Skeletal muscle cell (primary cell): ENCODE data around the gene FAM241A.
"Not testable (repeated sequence)": the region's sequence is repeated elsewhere in the genome, so short reads cannot be mapped to it uniquely, and the experiment has no call there.

Experiments used
- DNase-seq: peaks from one replicate; pipeline ENCODE4 v3.0.0-alpha.2; 2010; ENCODE audit warnings: low read depth
- H3K4me3 ChIP-seq: 2 replicates; pipeline ENCODE4 v1.5.1; 2011; ENCODE audit warnings: low read depth, mild to moderate bottlenecking, control low read depth, low read length, moderate library complexity

FAM241A gene

DNA sequence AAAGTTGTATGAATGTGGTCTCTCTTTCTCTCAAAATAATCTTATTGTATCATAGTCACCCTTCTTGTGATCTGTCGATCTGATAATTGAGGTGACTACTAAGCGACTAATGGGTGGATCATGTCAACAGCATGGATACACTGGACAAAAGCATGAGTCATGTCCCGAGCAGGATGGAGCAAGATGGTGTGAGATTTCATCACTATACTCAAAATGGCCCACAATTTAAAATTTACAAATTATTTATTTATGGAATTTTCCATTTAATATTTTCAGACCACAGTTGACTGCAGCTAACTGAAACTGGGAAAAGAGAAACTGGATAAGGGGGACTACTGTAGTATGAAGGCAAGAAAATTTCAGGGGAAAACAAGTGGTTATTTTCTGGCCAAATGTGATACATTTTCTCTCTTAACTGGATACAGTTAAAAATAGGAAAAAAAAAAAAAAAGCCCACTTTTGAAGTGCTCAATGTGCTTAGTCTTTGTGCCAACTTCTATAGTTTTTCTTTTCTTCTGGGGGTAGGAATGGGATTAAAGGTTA, 25.3 kb downstream of the FAM241A start:
- H3K4me3 ChIP-seq = no peak overlapping the region
- peak; percentile 92 for DNase-seq

DNA sequence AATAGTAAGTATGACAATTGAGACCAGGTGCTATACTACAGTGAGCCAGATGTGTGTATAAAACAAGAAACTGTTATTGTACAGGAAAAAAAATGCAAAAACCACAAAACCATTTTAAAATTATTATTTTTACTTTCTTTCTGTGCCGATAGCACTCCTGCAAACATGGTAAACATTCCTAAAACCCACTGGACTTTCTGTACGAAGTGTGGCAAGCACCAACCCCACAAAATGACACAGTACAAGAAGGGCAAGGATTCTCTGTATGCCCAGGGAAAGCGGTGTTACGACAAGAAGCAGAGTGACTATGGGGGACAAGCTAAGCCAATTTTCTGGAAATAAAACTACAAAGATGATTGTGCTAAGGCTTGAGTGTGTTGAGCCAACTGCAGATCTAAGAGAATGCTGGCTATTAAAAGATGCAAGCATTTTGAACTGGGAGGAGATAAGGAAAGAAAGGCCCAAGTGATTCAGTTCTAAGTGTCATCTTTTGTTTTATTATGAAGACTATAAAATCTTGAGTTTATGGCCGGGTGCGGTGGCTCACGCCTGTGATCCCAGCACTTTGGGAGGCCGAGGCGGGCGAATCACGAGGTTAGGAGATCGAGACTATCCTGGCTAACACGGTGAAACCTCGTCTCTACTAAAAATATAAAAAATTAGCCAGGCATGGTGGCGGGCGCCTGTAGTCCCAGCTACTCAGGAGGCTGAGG, 26.0 kb downstream of the FAM241A start:
- not testable (repeated sequence) for H3K4me3 ChIP-seq, DNase-seq

DNA sequence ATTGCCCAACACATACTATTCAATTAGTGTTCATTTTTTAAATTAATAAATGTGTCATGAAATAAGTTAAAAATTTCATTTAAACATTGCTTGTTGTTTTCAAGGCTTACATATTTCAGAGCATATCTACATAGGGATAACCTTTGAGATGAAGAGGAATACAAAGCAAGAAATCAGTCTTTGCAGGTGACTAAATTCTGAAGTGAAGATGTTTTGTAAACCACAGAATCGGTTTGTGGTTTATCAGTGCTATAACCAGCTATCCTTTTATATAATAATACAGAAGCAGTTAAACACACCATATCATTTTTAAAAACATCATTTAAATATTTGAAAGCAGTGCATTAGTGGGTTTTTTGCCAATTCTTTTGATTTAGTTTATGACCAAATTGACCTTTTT, 26.9 kb downstream of the FAM241A start:
- DNase-seq = no peak
- no peak overlapping the region for H3K4me3 ChIP-seq

DNA sequence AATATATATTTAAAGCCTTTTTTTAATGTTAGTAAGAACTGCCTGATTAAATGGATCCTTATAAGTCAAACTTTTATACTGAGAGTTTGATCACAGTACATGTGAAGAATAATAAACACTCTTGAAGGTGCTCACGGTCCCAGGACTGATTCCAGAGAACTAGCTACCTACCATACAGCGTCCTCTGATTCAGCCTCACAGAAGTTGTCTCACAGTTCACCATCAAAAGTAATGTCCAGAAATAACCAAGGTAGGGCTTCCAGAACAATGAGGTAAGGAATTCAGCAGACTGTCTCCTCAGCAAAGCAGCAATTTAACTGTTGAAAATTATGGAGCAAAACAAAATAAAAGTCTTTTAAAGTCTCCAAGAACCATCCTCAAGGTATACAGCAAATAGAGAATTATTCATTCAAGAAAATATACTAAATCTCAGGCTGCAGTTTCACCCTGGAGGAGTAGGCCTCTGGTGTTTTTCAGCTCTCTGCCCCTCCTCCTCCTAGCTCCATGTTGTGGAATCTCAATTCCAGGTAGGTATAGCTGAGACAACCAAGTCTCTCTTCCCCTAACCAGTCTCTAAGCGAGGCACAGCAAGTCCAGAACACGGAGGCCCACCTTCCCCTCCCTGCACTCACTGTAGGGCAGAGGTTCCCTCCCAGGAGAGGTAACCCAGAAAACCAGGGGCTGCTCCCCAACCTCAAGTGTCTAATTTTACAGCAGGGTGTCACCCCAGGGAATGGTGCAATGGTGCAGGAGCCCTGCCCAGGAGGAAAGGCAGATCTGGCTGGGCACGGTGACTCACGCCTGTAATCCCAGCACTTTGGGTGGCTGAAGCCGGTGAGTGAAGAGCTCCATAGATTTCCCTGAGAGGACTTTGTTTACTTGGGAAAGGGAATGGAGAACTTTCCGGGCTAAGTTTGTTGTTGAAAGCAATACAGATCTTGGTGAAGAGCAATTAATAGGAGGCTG, 28.6 kb downstream of the FAM241A start:
- no peak for DNase-seq
- H3K4me3 ChIP-seq = no peak overlapping the region

DNA sequence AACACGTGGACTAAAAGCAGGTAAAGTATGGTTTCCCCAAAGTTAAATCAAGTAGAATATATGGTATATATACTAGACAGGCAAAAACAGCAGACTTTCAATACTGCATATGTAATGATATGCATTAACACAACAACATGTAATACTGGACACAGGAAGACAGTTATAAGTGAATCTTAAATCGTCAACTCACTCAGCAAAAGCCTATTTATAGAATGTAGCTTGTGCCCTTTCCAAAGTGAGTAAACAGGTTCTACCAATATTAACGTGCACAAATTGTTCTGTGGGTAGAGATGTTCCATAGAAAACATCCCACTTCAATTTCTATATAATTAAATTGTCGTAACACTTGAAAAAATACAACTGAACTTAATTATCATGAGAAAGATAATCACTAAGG, 30.6 kb downstream of the FAM241A start:
- no peak for DNase-seq
- H3K4me3 ChIP-seq = no peak overlapping the region

DNA sequence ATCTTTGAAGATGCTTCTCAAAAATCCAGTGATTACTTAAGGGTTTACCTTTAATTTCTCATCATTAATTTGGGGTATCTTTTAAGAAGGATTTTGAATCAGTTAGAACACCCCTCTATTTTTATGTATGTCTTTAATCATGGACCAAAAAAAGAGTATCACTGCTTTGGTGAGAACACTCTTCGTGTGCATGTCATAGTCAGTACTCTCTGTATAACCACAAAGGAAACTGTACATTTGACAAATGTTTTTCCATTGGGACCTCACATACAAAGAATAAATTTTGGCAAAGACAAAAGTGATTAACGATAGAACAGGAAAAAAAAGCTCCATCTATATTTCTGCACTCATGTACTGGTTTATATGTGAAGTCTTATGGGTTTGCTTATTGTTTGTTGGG, 31.3 kb downstream of the FAM241A start:
- no peak for DNase-seq
- no peak overlapping the region for H3K4me3 ChIP-seq

DNA sequence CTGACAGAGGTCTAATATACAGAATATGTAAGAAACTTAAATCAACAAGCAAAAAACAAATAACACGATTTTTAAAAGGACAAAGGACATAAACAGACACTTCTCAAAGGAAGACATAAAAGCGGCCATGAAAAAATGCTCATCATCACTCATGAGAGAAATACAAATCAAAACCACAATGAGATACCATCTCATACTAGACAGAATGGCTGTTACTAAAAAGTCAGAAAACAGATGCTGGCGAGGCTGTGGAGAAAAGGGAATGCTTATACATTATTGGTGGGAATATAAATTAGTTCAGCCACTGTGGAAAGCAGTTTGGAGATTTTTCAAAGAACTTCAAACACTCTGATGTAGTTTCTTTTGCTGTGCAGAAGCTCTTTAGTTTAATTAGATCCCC, 33.5 kb downstream of the FAM241A start:
- H3K4me3 ChIP-seq, DNase-seq: not testable (repeated sequence)

DNA sequence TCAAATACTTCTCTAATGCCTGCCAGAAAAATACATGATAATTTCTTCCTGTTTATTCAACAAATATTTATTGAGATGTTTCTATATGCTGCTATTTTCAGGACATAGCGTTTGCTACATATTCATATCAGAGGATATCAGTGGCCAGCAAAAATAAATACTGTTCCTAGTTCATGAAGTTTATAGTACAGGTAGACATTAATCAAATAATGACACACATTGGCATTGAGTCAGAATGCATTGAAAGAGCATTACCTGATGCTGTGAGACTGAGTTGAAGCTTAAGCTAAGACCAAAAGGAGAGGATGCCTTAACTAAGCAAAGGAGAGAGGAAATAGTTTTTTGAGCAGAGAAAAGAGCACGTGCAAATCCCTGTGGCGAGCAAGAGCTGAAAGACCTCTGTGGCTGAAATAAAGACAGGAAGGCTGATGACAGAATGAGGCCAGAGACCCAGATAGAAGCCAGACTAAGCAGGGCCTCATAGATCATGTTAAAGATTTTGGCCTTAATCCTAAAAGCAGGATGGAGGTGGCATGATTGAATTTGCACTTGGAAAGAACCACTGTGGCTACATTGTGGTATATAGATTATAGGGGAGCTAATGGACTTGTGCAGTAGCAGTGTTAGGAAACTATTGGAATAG, 36.2 kb downstream of the FAM241A start:
- DNase-seq = no peak
- no peak overlapping the region for H3K4me3 ChIP-seq

DNA sequence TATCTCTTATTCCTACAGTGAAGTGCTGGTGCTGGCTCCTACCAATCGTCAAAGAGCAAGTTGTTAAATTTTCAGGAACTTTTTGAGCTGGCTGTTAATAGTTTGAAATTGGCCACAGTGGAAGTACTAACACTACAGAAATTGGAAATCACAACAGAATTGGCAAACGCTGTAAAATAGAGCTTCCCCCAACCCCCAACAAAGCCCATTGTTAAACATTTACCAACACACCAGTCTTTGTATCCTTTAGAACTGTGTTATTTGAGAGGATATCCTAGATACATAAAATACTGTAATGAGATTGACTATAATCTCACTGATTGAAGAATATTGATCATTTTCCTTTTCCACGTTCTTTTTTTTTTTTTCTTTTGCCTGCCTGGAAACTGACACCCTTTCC, 37.4 kb downstream of the FAM241A start:
- H3K4me3 ChIP-seq = no peak overlapping the region

DNA sequence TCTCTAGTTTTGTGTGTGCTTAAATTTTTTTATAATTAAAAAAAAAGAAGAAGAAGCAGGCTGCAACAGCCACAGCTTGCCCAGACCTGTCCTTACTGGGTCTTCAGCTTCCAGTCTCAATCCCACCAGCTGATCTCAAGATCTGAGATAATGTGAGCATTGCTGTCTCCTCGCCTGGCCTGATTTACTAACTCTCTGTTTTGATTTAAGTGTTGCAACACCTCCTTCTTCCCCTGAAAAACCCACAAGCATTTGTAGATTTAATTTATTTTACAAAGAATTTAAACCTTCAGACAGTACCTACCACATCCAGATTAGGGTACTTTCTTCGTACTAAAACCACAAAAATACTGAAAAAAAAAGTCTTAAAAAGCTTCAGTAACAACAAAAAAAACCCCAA, 38.0 kb downstream of the FAM241A start:
- no peak for DNase-seq
- no peak overlapping the region for H3K4me3 ChIP-seq

More for the DNA sequence above, 37.4 kb downstream of the FAM241A start:
- DNase-seq = no peak

DNA sequence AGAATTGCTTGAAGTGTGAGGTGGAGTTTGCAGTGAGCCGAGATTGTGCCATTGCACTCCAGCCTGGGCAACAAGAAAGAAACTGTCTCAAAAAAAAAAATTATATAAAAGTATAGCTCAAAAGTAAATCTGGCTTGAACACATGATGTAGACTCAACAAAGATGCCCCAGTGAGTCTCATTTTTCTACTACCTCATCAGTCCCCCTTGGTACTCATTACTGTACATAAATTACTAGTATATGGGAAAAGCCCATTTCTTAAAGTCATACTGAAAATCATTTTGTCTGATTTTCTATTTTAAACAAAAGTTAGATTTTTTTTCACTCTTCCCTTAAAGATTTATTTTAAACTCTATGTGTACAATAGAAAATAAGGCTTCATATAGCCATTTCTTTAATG, 39.2 kb downstream of the FAM241A start:
- no peak for DNase-seq
- no peak overlapping the region for H3K4me3 ChIP-seq

DNA sequence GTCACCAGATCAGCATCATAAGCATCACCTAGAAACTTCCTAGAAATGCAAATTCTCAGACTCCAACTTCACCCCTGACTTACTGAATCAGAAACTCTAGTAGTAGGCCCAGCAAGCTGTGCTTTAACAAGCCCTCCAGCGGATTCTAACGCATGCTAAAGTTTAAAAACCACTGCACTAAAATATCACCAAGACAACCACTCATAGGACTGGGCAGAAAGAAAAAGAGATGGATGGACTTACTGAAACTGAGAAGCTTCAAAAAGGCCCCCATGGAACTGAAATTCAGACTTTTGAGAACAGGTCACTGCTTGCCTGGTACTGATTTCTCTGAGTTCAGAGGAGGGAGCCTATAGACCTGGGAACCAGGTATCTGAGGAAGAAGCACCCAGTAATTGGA, 40.1 kb downstream of the FAM241A start:
- no peak for DNase-seq
- H3K4me3 ChIP-seq = no peak overlapping the region

DNA sequence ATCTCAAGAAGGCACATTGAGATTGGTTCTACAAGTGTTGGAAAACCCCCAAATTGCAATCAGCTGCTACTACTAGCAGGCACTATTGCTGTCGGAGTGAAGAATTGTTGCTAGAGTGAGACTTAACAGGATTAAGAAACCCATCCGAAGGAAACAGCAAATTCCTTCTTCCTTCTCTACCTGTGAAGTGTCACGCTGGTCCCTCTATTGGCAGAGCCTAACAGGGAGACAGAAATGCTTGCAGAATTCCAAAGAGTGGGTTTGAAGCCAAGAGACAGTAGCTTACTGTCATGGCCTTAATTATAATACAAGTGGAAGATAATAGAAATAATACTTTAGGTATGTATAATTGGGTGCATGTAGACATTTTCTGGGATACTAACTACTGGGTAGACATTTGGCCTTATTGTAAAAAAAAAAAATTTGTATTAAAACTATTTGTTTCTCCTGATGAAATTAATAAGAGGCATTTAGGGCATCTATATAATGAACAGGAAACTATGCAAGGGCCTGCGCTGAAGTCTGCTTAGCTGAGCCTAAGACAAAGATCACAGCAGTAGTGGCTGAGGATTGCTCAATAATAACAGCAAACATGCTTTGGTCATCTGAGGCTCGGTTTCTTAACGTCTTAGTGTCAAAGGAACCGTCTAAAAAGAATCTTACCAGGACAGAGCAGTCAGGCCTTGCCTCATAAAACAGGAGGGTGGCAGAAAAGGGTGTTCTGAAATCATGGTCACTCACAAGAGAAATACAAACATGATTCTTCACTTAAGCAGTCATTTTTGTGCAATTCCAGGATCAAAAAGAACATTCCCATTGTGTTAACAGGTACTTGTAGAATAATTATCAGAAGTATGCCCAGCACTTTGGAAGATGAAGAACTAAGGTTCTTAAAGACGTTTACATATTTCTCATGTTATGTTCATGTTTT, 40.8 kb downstream of the FAM241A start:
- DNase-seq = no peak
- H3K4me3 ChIP-seq = no peak overlapping the region

DNA sequence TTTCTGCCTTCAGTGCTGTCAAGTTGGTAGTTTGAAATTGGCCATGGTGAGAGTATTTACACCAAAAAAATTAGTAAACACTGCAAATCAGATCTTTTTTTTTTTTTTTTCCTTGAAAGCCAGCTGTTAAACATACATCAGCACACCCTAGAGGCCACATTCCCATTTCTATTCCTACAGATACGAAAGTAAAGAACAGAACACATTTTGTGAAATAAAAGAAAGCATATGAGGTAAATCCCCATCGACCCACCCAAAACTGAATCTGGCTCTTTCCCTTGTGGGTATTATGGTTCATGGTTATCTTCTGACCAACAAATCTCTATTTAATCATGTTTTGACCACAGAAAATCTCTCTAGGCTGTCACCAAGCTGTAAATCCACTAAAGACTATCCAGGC, 44.5 kb downstream of the FAM241A start:
- no peak for DNase-seq
- no peak overlapping the region for H3K4me3 ChIP-seq

DNA sequence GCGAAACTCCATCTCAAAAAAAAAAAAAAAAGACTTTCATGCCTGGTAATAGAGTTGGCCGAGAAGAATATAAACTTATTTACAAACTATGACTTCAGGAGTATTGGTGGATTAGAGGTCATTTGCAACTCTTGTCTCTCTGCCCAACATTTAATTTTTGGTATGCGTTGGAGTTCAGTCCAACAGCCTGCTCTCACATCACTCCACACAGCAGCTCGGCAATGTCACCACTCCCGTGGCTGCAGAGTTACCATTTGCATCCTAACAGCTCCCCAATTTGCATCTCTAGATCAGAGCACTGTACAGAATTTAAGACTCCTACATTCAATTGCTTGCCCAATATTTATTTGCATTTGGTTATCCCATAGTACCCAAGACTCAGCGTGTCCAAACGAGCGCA, 45.4 kb downstream of the FAM241A start:
- no peak overlapping the region for H3K4me3 ChIP-seq
- DNase-seq = no peak

DNA sequence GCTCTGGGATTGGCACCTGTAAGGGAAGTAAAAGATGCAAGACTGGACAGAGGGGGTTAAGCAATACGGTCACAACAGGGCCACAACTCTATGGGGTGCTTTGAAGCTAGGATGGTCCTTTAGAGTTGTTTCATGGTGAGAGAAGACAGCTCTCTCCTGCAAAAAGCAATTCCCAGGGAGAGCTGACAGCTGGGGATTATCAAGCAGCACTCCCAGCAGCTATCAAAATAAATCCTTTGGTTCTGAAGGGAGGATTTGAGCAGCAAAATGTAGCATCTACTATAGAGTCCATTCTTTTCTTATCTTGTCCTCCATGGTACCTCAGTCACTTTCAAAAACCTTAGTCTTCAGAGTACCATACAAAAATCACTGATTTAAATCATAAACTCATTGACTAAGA, 51.2 kb downstream of the FAM241A start:
- DNase-seq = no peak

DNA sequence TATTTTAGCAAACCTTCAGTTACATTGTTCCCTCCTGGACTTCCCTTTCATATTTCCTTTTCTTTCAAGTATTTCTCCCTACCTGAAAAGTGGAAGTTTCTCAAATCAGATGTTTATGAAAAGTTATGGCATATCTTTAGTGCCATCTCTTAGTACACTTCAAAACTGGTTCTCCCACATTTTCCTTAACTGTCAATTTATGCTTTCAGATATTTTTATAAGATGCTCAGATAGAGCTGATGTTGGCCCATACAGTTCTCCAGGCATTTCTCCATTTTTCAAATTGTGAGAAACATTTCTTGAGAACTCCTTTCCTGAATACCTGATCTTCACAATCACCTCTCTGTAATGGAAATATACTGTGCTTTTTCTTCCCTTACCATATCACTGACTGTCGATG, 53.8 kb downstream of the FAM241A start:
- no peak for DNase-seq
- no peak overlapping the region for H3K4me3 ChIP-seq

More for the DNA sequence above, 51.2 kb downstream of the FAM241A start:
- no peak overlapping the region for H3K4me3 ChIP-seq

DNA sequence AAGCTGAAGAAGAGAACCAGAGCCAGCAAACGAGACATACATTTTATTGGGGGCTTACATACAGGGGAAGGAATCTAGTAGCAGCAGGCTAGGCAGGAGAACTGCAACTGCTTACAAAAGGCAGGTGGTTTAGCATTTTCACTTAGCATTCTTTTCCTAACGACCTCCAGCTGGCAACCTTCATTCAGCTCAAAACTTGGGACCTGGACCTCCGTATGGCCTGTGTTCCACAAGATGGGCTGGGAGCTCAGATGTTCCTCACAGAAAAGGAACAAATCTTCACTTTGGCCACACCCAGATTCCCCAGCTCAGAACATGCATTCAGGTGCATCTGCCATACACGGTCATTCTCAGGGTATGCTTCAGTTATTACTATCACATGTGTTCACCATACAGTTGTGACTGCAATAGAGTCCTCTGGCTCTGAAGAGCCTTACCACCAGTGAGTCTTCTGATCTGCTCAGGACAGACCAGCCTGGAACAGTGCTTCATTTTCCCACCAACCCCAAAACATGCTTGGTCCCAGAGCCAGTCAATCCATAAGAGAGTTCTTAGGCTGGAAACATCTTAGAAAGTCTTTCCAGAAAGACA, 56.8 kb downstream of the FAM241A start:
- no peak for DNase-seq
- H3K4me3 ChIP-seq = no peak overlapping the region

DNA sequence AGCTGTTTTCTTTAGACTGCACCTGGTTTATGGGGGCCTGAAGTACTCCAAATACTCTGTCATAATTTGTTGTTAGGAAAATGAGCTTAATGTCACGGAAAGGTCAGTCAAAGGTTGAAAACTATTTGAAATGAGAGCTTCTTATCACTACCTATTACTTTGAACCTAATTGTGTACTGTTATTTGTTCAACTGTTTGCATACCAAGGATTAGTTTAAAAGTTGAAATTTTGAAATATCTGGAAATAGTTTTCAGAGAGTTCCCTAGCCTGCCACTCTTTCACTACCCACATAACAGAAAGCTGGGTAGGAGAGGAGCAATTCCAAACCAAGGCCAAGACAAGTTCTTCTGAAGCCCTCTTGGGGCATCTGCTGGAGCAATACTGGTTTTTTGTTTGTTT, 58.3 kb downstream of the FAM241A start:
- DNase-seq = no peak

More for the DNA sequence above, 58.3 kb downstream of the FAM241A start:
- no peak overlapping the region for H3K4me3 ChIP-seq
